ENCODE data around the gene ENTPD1. TPM values are rescaled to one million over a fixed set of nuclear protein-coding genes. Genes with fewer than 3 reads are reported as not detected.

ENTPD1 gene
- total RNA-seq, 1 experiment from 2014 or later = 0.92 TPM

- Histone ChIP-seq H3K27ac (ENCODE audit: low read depth, low read length, poor library complexity, severe bottlenecking) (no peak overlapping the region), H3K36me3 (ENCODE audit: insufficient read depth, low read length, poor library complexity, severe bottlenecking) (no peaks in the 10 kb centered on the region), H3K27me3 (replicated peaks; ENCODE audit: insufficient read depth, low read depth, low read length, poor library complexity) (peaks cover 9% of the 10 kb centered on the region), H3K4me3 (ENCODE audit: low read depth, low read length, poor library complexity, severe bottlenecking) (no peak overlapping the region), H3K9me3 (ENCODE audit: low read depth, low read length, poor library complexity, severe bottlenecking) (no peaks in the 10 kb centered on the region), H3K4me1 (ENCODE audit: insufficient read depth, low read length, poor library complexity, severe bottlenecking) (no peaks in the 10 kb centered on the region)
- POLR2A ChIA-PET (ENCODE audit: low non-redundant PET) = no interaction called here
- intact Hi-C loops (cut with micrococcal nuclease; ENCODE audit: unreplicated experiment) = no loop called here
- no TSS peak for BruUV-seq (replicated peaks)
- TF ChIP-seq CTCF (conservative IDR thresholded peaks at IDR 0.05; ENCODE audit: low read depth, low read length) (no peak), EZH2 (IDR thresholded peaks at IDR 0.05; ENCODE audit: borderline replicate concordance, low read depth, low read length, poor library complexity, severe bottlenecking) (no peak)
- DNase-seq (ENCODE audit: low spot score) = no peak
- CTCF ChIA-PET = no interaction called here
These were observed 30.1 kb downstream of the ENTPD1 start for GRCh38 chr10:95785942-95786669.

- BruUV-seq (replicated peaks) = no TSS peak
- intact Hi-C loops (cut with micrococcal nuclease; ENCODE audit: unreplicated experiment) = no loop called here
- POLR2A ChIA-PET (ENCODE audit: low non-redundant PET) = no interaction called here
- no peaks in the 10 kb centered on the region for H3K4me1 ChIP-seq (ENCODE audit: insufficient read depth, low read length, poor library complexity, severe bottlenecking)
- H3K9me3 ChIP-seq (ENCODE audit: low read depth, low read length, poor library complexity, severe bottlenecking) = no peaks in the 10 kb centered on the region
- CTCF ChIA-PET = no interaction called here
- no peaks in the 10 kb centered on the region for H3K27me3 ChIP-seq (replicated peaks; ENCODE audit: insufficient read depth, low read depth, low read length, poor library complexity)
- no peak for TF ChIP-seq EZH2 (IDR thresholded peaks at IDR 0.05; ENCODE audit: borderline replicate concordance, low read depth, low read length, poor library complexity, severe bottlenecking)
- no peak for TF ChIP-seq CTCF (conservative IDR thresholded peaks at IDR 0.05; ENCODE audit: low read depth, low read length)
- H3K36me3 ChIP-seq (ENCODE audit: insufficient read depth, low read length, poor library complexity, severe bottlenecking) = no peaks in the 10 kb centered on the region
- no peak for DNase-seq (ENCODE audit: low spot score)
- no peak overlapping the region for H3K27ac ChIP-seq (ENCODE audit: low read depth, low read length, poor library complexity, severe bottlenecking)
- no peak overlapping the region for H3K4me3 ChIP-seq (ENCODE audit: low read depth, low read length, poor library complexity, severe bottlenecking)
These were observed 31.5 kb downstream of the ENTPD1 start for GRCh38 chr10:95787447-95787846.

- no peak for DNase-seq (ENCODE audit: low spot score)
- no peak for TF ChIP-seq CTCF (conservative IDR thresholded peaks at IDR 0.05; ENCODE audit: low read depth, low read length)
- intact Hi-C loops (cut with micrococcal nuclease; ENCODE audit: unreplicated experiment) = no loop called here
- no peaks in the 10 kb centered on the region for H3K9me3 ChIP-seq (ENCODE audit: low read depth, low read length, poor library complexity, severe bottlenecking)
- no TSS peak for BruUV-seq (replicated peaks)
- ChIA-PET CTCF (no interaction called here), POLR2A (ENCODE audit: low non-redundant PET) (no interaction called here)
- H3K27ac ChIP-seq (ENCODE audit: low read depth, low read length, poor library complexity, severe bottlenecking) = no peak overlapping the region
- H3K36me3 ChIP-seq (ENCODE audit: insufficient read depth, low read length, poor library complexity, severe bottlenecking) = no peaks in the 10 kb centered on the region
- no peaks in the 10 kb centered on the region for H3K27me3 ChIP-seq (replicated peaks; ENCODE audit: insufficient read depth, low read depth, low read length, poor library complexity)
- no peak overlapping the region for H3K4me3 ChIP-seq (ENCODE audit: low read depth, low read length, poor library complexity, severe bottlenecking)
- H3K4me1 ChIP-seq (ENCODE audit: insufficient read depth, low read length, poor library complexity, severe bottlenecking) = no peaks in the 10 kb centered on the region
These were observed 32.9 kb downstream of the ENTPD1 start for GRCh38 chr10:95788830-95789229.
